KG1 (cell line): ENCODE results near the gene ELK4.

Experiments
- DNase-seq: peaks from one replicate; lab custom pipeline; 2025; lab: John Stamatoyannopoulos, UW

ELK4 gene

DNA sequence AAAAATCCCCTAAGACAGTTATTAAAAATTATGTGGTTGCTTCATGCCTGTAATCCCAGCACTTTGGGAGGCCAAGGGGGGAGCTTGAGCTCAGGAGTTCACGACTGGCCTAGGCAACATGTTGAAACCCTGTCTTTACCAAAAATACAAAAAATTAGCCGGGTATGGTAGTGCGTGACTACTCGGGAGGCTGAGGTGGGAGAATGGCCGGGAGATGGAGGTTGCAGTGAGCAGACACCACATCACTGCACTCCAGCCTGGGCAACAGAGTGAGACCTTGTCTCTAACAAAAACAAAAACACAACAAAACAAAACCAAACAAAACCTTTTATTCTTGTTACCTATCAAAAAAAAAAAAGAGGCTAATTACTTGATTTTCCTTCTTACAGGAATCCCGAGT, 2.1 kb downstream of the ELK4 start:
- no peak for DNase-seq

- DNase-seq: no peak
These were observed 3.9 kb downstream of the ELK4 start for GRCh38 chr1:205627956-205628355.

- no peak for DNase-seq
These were observed 5.6 kb downstream of the ELK4 start for GRCh38 chr1:205626216-205626615.

GRCh38 chr1:205623646-205624045, 8.2 kb downstream of the ELK4 start:
- no peak for DNase-seq

GRCh38 chr1:205620269-205620668, 11.5 kb downstream of the ELK4 start:
- no peak for DNase-seq

GRCh38 chr1:205619376-205619775, 12.4 kb downstream of the ELK4 start:
- DNase-seq: no peak

- no peak for DNase-seq
These were observed 15.1 kb downstream of the ELK4 start for GRCh38 chr1:205616563-205617293.

DNA sequence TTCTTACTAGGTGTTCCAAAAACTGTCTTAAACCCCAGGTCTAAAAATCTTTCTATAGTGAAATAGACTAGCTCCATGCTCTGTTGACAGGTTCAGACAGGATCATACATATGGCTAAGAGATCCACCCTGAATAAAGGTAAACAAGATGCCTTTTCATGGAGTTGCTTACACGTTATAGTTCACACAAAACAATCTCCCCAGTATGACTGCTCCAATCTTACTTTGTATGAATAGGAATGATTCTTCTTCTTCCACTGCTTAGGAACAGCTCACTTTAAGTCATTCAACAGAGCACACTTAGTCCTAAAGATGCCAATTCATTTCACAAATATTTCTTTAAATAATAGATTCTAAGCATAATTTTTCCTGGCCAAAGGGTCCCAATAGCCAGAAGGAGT, 16.0 kb downstream of the ELK4 start:
- DNase-seq: no peak

GRCh38 chr1:205613854-205614412, 17.9 kb downstream of the ELK4 start:
- DNase-seq: no peak

- DNase-seq: no peak
These were observed 19.3 kb downstream of the ELK4 start for GRCh38 chr1:205612556-205612955.

GRCh38 chr1:205612104-205612503, 19.7 kb downstream of the ELK4 start:
- no peak for DNase-seq

DNA sequence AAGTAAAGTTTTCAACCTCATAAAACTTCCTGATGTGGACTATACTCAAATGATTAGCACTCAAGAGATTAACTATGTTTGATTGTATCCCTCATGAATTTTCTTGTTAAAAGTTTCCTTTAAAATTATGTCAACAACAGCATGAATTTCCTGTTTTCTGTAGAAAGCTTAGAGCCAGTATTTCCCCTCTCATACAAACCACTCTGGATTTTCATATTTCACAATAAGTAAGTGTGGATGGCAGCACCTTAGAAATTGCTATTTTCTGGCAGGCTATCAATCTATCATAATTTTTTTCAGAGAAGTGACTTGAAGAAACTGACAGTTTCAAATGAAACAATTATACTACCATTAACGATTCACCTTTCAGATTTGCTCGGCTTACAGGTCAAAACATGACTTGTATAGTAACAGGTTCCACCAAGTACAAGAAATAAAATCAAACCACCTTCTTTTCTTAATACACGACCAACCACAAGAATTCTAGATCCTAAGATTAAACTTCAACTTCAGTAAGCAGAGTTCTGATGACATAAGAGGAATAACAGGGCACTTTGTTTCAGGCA, 20.8 kb downstream of the ELK4 start:
- no peak for DNase-seq

- no peak for DNase-seq
These were observed 21.8 kb downstream of the ELK4 start for GRCh38 chr1:205610036-205610435.

DNA sequence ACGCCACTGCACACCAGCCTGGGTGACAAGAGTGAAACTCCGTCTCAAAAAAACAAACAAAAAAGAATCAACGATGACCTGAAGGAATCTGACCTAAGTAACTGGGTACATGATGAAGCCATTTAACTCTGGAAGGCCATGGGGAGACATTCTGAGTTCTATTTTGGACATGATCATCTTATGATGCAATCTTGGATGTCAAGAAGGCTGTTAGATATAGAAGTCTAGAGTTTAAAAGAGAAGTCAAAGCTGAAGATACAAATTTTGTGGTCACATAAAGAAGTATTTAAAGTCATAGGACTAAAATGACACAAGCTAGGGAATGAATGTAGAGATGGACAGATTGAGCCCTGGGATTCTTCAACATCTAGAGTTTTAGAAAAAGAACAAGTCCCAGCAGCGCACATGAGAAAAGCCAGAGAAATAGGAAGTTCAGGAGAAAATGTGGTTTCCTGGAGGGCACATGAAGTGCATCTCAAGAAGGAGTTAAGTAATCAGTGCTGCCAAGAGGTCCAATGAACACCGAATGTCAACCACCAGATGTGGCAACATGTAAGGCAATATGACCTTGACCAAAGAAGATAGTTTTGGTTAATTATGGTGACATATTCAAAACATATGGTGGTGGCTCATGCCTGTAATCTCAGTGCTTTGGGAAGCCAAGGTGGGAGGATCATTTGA, 26.8 kb downstream of the ELK4 start:
- peak; percentile 31 for DNase-seq

GRCh38 chr1:205604059-205604458, 27.8 kb downstream of the ELK4 start:
- DNase-seq: no peak

GRCh38 chr1:205601205-205601604, 30.6 kb downstream of the ELK4 start:
- no peak for DNase-seq

- DNase-seq: no peak
These were observed 31.7 kb downstream of the ELK4 start for GRCh38 chr1:205600085-205600484.

- no peak for DNase-seq
These were observed 32.2 kb downstream of the ELK4 start for GRCh38 chr1:205599669-205600042.

DNA sequence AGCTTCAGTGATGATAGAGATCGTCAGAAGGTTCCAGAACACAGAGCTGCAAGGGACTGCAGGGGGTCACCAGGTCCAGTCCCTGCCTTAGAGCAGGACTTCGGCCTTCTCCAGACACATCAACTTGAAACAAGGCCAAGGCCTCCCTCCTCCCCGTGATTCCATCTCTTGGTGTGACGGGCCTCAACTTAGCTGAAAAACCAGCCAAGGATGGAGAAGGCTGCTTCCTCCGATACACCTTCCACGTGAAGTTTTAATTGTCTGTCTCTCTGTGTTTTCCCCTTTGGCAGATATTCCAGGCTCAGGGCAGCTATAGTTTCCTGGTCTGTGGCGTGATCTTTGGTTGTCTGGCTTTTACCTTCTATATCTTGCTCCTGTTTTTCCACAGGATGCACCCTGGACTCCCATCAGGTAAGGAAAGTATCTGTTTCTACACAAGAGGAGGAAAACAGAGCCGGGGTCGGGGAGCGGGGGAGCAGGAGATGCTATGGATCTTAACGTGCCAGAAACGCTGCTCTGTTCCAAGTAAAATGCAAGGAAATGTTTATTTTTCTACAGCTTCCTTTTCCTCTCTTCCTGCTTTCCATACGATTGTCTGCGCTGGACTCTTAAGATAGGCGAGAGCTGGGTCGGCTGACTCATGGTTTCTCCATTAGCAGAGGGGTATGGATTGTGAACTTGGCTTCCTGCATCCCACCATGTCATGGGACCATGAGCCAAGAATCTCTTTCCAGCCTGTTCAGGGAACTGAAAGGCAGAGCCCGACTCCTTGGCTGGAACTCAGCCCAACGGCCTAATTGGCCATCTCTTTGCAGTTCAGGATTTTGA, 32.8 kb downstream of the ELK4 start:
- DNase-seq: no peak

- no peak for DNase-seq
These were observed 34.0 kb downstream of the ELK4 start for GRCh38 chr1:205597691-205598314.

GRCh38 chr1:205596876-205597275, 34.9 kb downstream of the ELK4 start:
- DNase-seq: no peak

GRCh38 chr1:205595861-205596260, 36.0 kb downstream of the ELK4 start:
- no peak for DNase-seq
